Neural cell (in vitro differentiated cells): ENCODE measurements around the gene BCAS4. TPM values are rescaled to one million over a fixed set of nuclear protein-coding genes. Genes with fewer than 3 reads are reported as not detected.

ENCODE experiments used
- H2AFZ ChIP-seq: fragments of 200-600, 300-800 bp; sonication (generic), shearing (Covaris generic); 2 replicates; pipeline ENCODE4 v1.6.0; 2014; ENCODE audit warnings: low read depth, mild to moderate bottlenecking, antibody characterized with exemption, low read length, moderate library complexity
- H3F3A ChIP-seq: fragments of 200-600 bp; shearing (Covaris generic); 2 replicates; pipeline ENCODE4 v1.6.1; 2016; ENCODE audit warnings: mild to moderate bottlenecking, moderate library complexity, mixed read lengths, antibody characterized with exemption, low read length; ENCODE audit not compliant: insufficient read depth, poor library complexity, severe bottlenecking
- H3K27ac ChIP-seq: fragments of 200-600, 300-800 bp; sonication (generic), shearing (Covaris generic); 2 replicates; pipeline ENCODE4 v1.5.1; 2014; ENCODE audit warnings: mild to moderate bottlenecking, low read length, moderate library complexity
- H3K27me3 ChIP-seq: fragments of 300-800, 200-600 bp; sonication (generic), shearing (Covaris generic); 2 replicates; pipeline ENCODE4 v1.6.0; 2014; ENCODE audit warnings: mild to moderate bottlenecking, low read depth, low read length, moderate library complexity; ENCODE audit not compliant: insufficient read depth
- H3K36me3 ChIP-seq: fragments of 300-800, 200-600 bp; sonication (generic), shearing (Covaris generic); 2 replicates; pipeline ENCODE4 v1.5.1; 2014; ENCODE audit warnings: mild to moderate bottlenecking, antibody characterized with exemption, low read length, moderate library complexity; ENCODE audit not compliant: insufficient read depth
- H3K4me2 ChIP-seq: fragments of 300-800, 200-600 bp; sonication (generic), shearing (Covaris generic); 2 replicates; pipeline ENCODE4 v1.6.0; 2014; ENCODE audit warnings: mild to moderate bottlenecking, low read length
- H3K4me3 ChIP-seq: fragments of 300-800, 200-600 bp; sonication (generic), shearing (Covaris generic); 2 replicates; pipeline ENCODE4 v1.5.1; 2014; ENCODE audit warnings: mild to moderate bottlenecking, low read length, moderate library complexity
- H3K79me2 ChIP-seq: fragments of 200-600 bp; shearing (Covaris generic); replicated peaks from 2 replicates; pipeline ENCODE4 v1.6.0; 2014; ENCODE audit warnings: mild to moderate bottlenecking, low read length, moderate library complexity; ENCODE audit not compliant: insufficient read depth
- H3K9ac ChIP-seq: fragments of 300-800, 200-600 bp; sonication (generic), shearing (Covaris generic); 2 replicates; pipeline ENCODE4 v1.6.1; 2016; ENCODE audit warnings: mild to moderate bottlenecking, low read length, mixed read lengths
- H3K9me2 ChIP-seq: fragments of 200-600 bp; shearing (Covaris generic); 2 replicates; pipeline ENCODE4 v1.6.1; 2016; ENCODE audit warnings: mild to moderate bottlenecking, low read length, mixed read lengths; ENCODE audit not compliant: insufficient read depth
- H3K9me3 ChIP-seq: fragments of 200-600, 300-800 bp; sonication (generic), shearing (Covaris generic); 2 replicates; pipeline ENCODE4 v1.6.1; 2016; ENCODE audit warnings: mild to moderate bottlenecking, mixed run types, low read length, moderate library complexity, mixed read lengths
- H4K20me1 ChIP-seq: fragments of 200-600 bp; shearing (Covaris generic); 2 replicates; pipeline ENCODE4 v1.6.1; 2016; ENCODE audit warnings: mild to moderate bottlenecking, mixed run types; ENCODE audit not compliant: insufficient read depth
- EP300 ChIP-seq: fragments of 450-650 bp; conservative IDR thresholded peaks from 2 replicates; pipeline ENCODE4 v1.6.1; 2014; ENCODE audit warnings: antibody characterized with exemption, mild to moderate bottlenecking, moderate library complexity; ENCODE audit not compliant: poor library complexity, severe bottlenecking
- EZH2 ChIP-seq: fragments of 200-600, 300-800 bp; shearing (Covaris generic), sonication (generic); IDR thresholded peaks from 2 replicates; pipeline ENCODE4 v1.6.1; 2014; ENCODE audit warnings: antibody characterized with exemption, low read length, borderline replicate concordance, mild to moderate bottlenecking; ENCODE audit not compliant: insufficient read depth, poor library complexity, severe bottlenecking
- MXI1 ChIP-seq: fragments of 450-650 bp; conservative IDR thresholded peaks from 2 replicates; pipeline ENCODE4 v1.6.1; 2014; ENCODE audit warnings: antibody characterized with exemption, mild to moderate bottlenecking; ENCODE audit not compliant: poor library complexity, severe bottlenecking
- POLR2AphosphoS5 ChIP-seq: IDR thresholded peaks from 2 replicates; pipeline ENCODE4 v1.6.1; 2012
- RAD21 ChIP-seq: fragments of 450-650 bp; conservative IDR thresholded peaks from 2 replicates; pipeline ENCODE4 v1.6.1; 2014; ENCODE audit warnings: antibody characterized with exemption, mild to moderate bottlenecking, moderate library complexity
- SMC3 ChIP-seq: fragments of 450-650 bp; conservative IDR thresholded peaks from 2 replicates; pipeline ENCODE4 v1.6.1; 2014; ENCODE audit warnings: antibody characterized with exemption, mild to moderate bottlenecking, moderate library complexity; ENCODE audit not compliant: poor library complexity
- TAF1 ChIP-seq: IDR thresholded peaks from 2 replicates; pipeline ENCODE4 v1.6.1; 2012; ENCODE audit warnings: low read depth
- polyA plus RNA-seq: library from polyadenylated mRNA; depleted of rRNA; stranded (reverse); fragments of >200 nt; gene quantifications from 2 replicates; pipeline ENCODE4 v1.2.3, GENCODE V29; 2014
- TF ChIP-seq, protein P1 (sequence below): fragments of 450-650 bp; IDR thresholded peaks from 2 replicates; pipeline ENCODE4 v1.5.1; 2014; ENCODE audit warnings: antibody characterized with exemption, mild to moderate bottlenecking, moderate library complexity; ENCODE audit not compliant: poor library complexity, severe bottlenecking
- TF ChIP-seq, protein P2 (sequence below): IDR thresholded peaks from 2 replicates; pipeline ENCODE4 v1.6.1; 2012; ENCODE audit warnings: borderline replicate concordance

Gene BCAS4
- polyA plus RNA-seq, 1 donor from 2014 or later: 24.6 TPM

DNA sequence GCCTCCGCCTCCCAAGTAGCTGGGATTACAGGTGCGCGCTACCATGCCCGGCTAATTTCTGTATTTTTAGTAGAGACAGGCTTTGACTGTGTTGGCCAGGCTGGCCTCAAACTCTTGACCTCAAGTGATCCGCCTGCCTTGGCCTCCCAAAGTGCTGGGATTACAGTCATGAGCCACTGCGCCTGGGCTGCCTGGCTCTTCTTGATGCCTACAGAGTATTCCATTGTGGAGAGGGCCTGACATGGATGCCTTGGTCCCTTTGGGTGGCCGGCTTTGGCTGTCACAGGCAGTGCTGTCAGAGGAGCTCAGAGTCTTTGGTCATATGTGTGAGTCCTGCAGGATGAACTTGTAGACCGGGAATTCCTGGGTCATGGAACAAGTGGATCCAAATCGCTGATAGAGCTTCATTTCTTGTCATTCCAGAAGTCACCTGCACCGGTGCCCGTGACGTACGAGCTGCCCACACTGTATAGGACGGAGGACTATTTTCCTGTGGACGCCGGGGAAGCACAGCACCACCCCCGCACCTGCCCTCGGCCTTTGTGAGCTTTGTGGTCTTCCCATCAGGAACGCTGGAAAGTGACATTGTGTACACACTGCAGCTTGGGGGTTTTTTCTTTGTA, 81.3 kb downstream of the BCAS4 start:
- no peak overlapping the region for H3K9ac ChIP-seq
- no peaks in the 10 kb centered on the region for H3K27me3 ChIP-seq
- H4K20me1 ChIP-seq: no peaks in the 10 kb centered on the region
- no peaks in the 10 kb centered on the region for H3K9me3 ChIP-seq
- no peaks in the 10 kb centered on the region for H3F3A ChIP-seq
- H3K9me2 ChIP-seq: no peaks in the 10 kb centered on the region
- H3K4me3 ChIP-seq: no peak overlapping the region
- H3K27ac ChIP-seq: no peak overlapping the region
- no peak overlapping the region for H3K4me2 ChIP-seq
- TF ChIP-seq RAD21 (no peak), POLR2AphosphoS5 (no peak), EP300 (no peak), EZH2 (no peak), TAF1 (no peak), MXI1 (no peak), SMC3 (no peak)
- TF ChIP-seq, protein P1, sequence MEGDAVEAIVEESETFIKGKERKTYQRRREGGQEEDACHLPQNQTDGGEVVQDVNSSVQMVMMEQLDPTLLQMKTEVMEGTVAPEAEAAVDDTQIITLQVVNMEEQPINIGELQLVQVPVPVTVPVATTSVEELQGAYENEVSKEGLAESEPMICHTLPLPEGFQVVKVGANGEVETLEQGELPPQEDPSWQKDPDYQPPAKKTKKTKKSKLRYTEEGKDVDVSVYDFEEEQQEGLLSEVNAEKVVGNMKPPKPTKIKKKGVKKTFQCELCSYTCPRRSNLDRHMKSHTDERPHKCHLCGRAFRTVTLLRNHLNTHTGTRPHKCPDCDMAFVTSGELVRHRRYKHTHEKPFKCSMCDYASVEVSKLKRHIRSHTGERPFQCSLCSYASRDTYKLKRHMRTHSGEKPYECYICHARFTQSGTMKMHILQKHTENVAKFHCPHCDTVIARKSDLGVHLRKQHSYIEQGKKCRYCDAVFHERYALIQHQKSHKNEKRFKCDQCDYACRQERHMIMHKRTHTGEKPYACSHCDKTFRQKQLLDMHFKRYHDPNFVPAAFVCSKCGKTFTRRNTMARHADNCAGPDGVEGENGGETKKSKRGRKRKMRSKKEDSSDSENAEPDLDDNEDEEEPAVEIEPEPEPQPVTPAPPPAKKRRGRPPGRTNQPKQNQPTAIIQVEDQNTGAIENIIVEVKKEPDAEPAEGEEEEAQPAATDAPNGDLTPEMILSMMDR: no peak
- TF ChIP-seq, protein P2, sequence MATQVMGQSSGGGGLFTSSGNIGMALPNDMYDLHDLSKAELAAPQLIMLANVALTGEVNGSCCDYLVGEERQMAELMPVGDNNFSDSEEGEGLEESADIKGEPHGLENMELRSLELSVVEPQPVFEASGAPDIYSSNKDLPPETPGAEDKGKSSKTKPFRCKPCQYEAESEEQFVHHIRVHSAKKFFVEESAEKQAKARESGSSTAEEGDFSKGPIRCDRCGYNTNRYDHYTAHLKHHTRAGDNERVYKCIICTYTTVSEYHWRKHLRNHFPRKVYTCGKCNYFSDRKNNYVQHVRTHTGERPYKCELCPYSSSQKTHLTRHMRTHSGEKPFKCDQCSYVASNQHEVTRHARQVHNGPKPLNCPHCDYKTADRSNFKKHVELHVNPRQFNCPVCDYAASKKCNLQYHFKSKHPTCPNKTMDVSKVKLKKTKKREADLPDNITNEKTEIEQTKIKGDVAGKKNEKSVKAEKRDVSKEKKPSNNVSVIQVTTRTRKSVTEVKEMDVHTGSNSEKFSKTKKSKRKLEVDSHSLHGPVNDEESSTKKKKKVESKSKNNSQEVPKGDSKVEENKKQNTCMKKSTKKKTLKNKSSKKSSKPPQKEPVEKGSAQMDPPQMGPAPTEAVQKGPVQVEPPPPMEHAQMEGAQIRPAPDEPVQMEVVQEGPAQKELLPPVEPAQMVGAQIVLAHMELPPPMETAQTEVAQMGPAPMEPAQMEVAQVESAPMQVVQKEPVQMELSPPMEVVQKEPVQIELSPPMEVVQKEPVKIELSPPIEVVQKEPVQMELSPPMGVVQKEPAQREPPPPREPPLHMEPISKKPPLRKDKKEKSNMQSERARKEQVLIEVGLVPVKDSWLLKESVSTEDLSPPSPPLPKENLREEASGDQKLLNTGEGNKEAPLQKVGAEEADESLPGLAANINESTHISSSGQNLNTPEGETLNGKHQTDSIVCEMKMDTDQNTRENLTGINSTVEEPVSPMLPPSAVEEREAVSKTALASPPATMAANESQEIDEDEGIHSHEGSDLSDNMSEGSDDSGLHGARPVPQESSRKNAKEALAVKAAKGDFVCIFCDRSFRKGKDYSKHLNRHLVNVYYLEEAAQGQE: no peak
- H2AFZ ChIP-seq: no peak overlapping the region
- H3K36me3 ChIP-seq: no peaks in the 10 kb centered on the region
- H3K79me2 ChIP-seq: no peaks in the 10 kb centered on the region

DNA sequence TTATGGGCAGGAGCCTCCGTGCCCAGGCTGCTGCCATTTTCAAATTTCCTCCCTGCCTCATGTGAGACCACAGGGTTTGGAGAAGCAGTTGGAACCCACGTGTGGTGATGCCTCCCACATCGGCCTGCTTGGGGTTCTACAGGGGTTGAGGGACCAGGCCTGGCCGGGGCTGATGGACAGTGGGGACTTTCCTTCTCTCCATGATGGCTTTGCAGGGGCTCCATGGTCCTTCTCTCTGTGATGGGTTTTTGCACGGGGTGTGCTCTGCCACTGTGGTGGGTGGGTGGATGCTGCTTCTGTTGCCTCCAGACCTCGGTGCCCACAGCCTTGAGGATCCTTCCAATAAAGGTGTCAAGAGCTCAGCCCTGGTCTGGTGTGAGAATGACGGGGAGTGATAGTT, 82.0 kb downstream of the BCAS4 start:
- Histone ChIP-seq H3K4me2 (no peak overlapping the region), H3K27ac (no peak overlapping the region), H3K9me3 (no peaks in the 10 kb centered on the region)

More for the DNA sequence above, 82.0 kb downstream of the BCAS4 start:
- H3K9ac ChIP-seq: no peak overlapping the region
- no peaks in the 10 kb centered on the region for H3K9me2 ChIP-seq
- no peaks in the 10 kb centered on the region for H3K27me3 ChIP-seq
- no peaks in the 10 kb centered on the region for H4K20me1 ChIP-seq
- H2AFZ ChIP-seq: no peak overlapping the region
- no peaks in the 10 kb centered on the region for H3K36me3 ChIP-seq
- H3K79me2 ChIP-seq: no peaks in the 10 kb centered on the region
- TF ChIP-seq MXI1 (no peak), POLR2AphosphoS5 (no peak), EZH2 (no peak), SMC3 (no peak), RAD21 (no peak), TAF1 (no peak), EP300 (no peak)
- TF ChIP-seq, protein P1: no peak
- TF ChIP-seq, protein P2: no peak
- H3F3A ChIP-seq: no peaks in the 10 kb centered on the region
- no peak overlapping the region for H3K4me3 ChIP-seq
